K562 (cell line): ENCODE measurements around the gene CSNK1A1.

ENCODE experiments used
- BRD9 ChIP-seq: fragments of 450-650 bp; IDR thresholded peaks from 2 replicates; pipeline ENCODE4 v1.6.1; 2018; ENCODE audit warnings: low read depth; ENCODE audit not compliant: partially characterized antibody
- HNRNPLL ChIP-seq: fragments of 200-400 bp; formaldehyde crosslinking; IDR thresholded peaks from 2 replicates; pipeline ENCODE4 v1.6.1; 2017; ENCODE audit warnings: low read length, low read depth, mild to moderate bottlenecking; ENCODE audit not compliant: poor library complexity, severe bottlenecking
- PCBP2 ChIP-seq: fragments of 200-400 bp; formaldehyde crosslinking; IDR thresholded peaks from 2 replicates; pipeline ENCODE4 v1.6.1; 2018; ENCODE audit warnings: low read length, low read depth, mild to moderate bottlenecking, moderate library complexity; ENCODE audit not compliant: poor library complexity, severe bottlenecking
- POLR2A ChIP-seq: fragments of 450-650 bp; conservative IDR thresholded peaks from 2 replicates; pipeline ENCODE4 v1.6.1; 2016
- POLR2AphosphoS5 ChIP-seq: IDR thresholded peaks from 2 replicates; pipeline ENCODE4 v1.6.1; 2011; ENCODE audit warnings: mild to moderate bottlenecking, low read depth, low read length, moderate library complexity; ENCODE audit not compliant: control insufficient read depth, insufficient read depth
- RAD21 ChIP-seq, 2 experiments: fragments of 250-450 bp in 1 of 2; fragments of 450-650 bp in 1 of 2; sonication (Bioruptor Pico) in 1 of 2; formaldehyde crosslinking in 1 of 2; IDR thresholded peaks in 1 of 2; conservative IDR thresholded peaks in 1 of 2; 2 replicates each; pipeline versions ENCODE4 v1.4.0 to v1.8.0; 2020 to 2022; ENCODE audit warnings: mild to moderate bottlenecking in 2 of 2, moderate library complexity in 1 of 2
- RB1 ChIP-seq: fragments of 450-650 bp; IDR thresholded peaks from 2 replicates; pipeline ENCODE4 v1.6.1; 2017; ENCODE audit warnings: low read depth, mild to moderate bottlenecking
- XRCC5 ChIP-seq: fragments of 200-400 bp; formaldehyde crosslinking; IDR thresholded peaks from 2 replicates; pipeline ENCODE4 v1.6.1; 2017; ENCODE audit warnings: low read depth, mild to moderate bottlenecking, low read length
- ZBTB1 ChIP-seq: sonication (generic); formaldehyde crosslinking; IDR thresholded peaks from 2 replicates; pipeline ENCODE4 v1.8.1; 2023; ENCODE audit warnings: missing genetic modification reagents, low read depth, mild to moderate bottlenecking, borderline replicate concordance
- TF ChIP-seq, protein P1 (sequence below), 3 experiments: IDR thresholded peaks in 2 of 3; conservative IDR thresholded peaks in 1 of 3; 2 replicates each; pipeline ENCODE4 v1.5.1; 2011 to 2012; ENCODE audit warnings: low read length in 3 of 3, mild to moderate bottlenecking in 3 of 3, control low read depth in 2 of 3, improper control_type of control experiment in 1 of 3, inconsistent platforms in 1 of 3, low read depth in 1 of 3, mixed read lengths in 1 of 3, moderate library complexity in 1 of 3; ENCODE audit not compliant: insufficient read depth in 2 of 3
- TF ChIP-seq, protein P2 (sequence below): fragments of 450-650 bp; IDR thresholded peaks from 2 replicates; pipeline ENCODE4 v1.6.1; 2016; ENCODE audit warnings: borderline replicate concordance
- TF ChIP-seq, protein P3 (sequence below): fragments of 450-650 bp; IDR thresholded peaks from 2 replicates; pipeline ENCODE4 v1.6.1; 2018; ENCODE audit not compliant: partially characterized antibody
- TF ChIP-seq, protein P4 (sequence below): sonication (generic); formaldehyde crosslinking; IDR thresholded peaks from 2 replicates; pipeline ENCODE4 v1.8.0; 2022; ENCODE audit warnings: mild to moderate bottlenecking, missing genetic modification reagents

DNA sequence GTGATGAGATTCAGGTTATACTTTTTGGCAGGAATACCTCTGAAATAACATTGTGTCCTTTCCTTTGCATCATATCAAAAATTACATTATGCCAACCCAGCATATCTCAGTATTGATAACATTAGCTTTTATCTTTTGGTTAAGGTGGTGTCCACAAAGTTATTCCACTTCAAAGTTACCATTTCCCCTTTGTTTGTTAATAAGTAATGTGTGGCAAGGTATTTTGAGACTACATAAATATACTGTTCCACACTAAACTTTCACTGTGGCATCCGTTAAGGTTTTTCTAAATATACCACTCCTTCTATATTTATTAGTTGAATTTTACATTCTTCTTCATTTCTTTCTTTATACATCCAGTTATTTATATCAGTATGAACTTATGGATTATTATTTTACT lies 16.0 kb upstream of the CSNK1A1 start:
- TF ChIP-seq HNRNPLL (no peak), ZBTB1 (CRISPR knock-in tag) (no peak), POLR2A (no peak), RB1 (no peak), PCBP2 (no peak), RAD21 (CRISPR knock-in tag; conservative IDR thresholded peaks at IDR 0.05 in 1 of 2, IDR thresholded peaks at IDR 0.05 in 1 of 2) (no peak), POLR2AphosphoS5 (no peak), BRD9 (no peak), XRCC5 (no peak)
- TF ChIP-seq, protein P1, sequence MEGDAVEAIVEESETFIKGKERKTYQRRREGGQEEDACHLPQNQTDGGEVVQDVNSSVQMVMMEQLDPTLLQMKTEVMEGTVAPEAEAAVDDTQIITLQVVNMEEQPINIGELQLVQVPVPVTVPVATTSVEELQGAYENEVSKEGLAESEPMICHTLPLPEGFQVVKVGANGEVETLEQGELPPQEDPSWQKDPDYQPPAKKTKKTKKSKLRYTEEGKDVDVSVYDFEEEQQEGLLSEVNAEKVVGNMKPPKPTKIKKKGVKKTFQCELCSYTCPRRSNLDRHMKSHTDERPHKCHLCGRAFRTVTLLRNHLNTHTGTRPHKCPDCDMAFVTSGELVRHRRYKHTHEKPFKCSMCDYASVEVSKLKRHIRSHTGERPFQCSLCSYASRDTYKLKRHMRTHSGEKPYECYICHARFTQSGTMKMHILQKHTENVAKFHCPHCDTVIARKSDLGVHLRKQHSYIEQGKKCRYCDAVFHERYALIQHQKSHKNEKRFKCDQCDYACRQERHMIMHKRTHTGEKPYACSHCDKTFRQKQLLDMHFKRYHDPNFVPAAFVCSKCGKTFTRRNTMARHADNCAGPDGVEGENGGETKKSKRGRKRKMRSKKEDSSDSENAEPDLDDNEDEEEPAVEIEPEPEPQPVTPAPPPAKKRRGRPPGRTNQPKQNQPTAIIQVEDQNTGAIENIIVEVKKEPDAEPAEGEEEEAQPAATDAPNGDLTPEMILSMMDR (IDR thresholded peaks at IDR 0.05 in 2 of 3, conservative IDR thresholded peaks at IDR 0.05 in 1 of 3; ENCODE audit: insufficient read depth in 2 of 3, low read depth in 1 of 3, low read length in 3 of 3), result no peak
- TF ChIP-seq, protein P2, sequence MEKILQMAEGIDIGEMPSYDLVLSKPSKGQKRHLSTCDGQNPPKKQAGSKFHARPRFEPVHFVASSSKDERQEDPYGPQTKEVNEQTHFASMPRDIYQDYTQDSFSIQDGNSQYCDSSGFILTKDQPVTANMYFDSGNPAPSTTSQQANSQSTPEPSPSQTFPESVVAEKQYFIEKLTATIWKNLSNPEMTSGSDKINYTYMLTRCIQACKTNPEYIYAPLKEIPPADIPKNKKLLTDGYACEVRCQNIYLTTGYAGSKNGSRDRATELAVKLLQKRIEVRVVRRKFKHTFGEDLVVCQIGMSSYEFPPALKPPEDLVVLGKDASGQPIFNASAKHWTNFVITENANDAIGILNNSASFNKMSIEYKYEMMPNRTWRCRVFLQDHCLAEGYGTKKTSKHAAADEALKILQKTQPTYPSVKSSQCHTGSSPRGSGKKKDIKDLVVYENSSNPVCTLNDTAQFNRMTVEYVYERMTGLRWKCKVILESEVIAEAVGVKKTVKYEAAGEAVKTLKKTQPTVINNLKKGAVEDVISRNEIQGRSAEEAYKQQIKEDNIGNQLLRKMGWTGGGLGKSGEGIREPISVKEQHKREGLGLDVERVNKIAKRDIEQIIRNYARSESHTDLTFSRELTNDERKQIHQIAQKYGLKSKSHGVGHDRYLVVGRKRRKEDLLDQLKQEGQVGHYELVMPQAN, result no peak
- TF ChIP-seq, protein P3, sequence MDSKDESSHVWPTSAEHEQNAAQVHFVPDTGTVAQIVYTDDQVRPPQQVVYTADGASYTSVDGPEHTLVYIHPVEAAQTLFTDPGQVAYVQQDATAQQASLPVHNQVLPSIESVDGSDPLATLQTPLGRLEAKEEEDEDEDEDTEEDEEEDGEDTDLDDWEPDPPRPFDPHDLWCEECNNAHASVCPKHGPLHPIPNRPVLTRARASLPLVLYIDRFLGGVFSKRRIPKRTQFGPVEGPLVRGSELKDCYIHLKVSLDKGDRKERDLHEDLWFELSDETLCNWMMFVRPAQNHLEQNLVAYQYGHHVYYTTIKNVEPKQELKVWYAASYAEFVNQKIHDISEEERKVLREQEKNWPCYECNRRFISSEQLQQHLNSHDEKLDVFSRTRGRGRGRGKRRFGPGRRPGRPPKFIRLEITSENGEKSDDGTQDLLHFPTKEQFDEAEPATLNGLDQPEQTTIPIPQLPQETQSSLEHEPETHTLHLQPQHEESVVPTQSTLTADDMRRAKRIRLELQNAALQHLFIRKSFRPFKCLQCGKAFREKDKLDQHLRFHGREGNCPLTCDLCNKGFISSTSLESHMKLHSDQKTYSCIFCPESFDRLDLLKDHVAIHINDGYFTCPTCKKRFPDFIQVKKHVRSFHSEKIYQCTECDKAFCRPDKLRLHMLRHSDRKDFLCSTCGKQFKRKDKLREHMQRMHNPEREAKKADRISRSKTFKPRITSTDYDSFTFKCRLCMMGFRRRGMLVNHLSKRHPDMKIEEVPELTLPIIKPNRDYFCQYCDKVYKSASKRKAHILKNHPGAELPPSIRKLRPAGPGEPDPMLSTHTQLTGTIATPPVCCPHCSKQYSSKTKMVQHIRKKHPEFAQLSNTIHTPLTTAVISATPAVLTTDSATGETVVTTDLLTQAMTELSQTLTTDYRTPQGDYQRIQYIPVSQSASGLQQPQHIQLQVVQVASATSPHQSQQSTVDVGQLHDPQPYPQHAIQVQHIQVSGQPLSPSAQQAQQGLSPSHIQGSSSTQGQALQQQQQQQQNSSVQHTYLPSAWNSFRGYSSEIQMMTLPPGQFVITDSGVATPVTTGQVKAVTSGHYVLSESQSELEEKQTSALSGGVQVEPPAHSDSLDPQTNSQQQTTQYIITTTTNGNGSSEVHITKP, result no peak
- TF ChIP-seq, protein P4, sequence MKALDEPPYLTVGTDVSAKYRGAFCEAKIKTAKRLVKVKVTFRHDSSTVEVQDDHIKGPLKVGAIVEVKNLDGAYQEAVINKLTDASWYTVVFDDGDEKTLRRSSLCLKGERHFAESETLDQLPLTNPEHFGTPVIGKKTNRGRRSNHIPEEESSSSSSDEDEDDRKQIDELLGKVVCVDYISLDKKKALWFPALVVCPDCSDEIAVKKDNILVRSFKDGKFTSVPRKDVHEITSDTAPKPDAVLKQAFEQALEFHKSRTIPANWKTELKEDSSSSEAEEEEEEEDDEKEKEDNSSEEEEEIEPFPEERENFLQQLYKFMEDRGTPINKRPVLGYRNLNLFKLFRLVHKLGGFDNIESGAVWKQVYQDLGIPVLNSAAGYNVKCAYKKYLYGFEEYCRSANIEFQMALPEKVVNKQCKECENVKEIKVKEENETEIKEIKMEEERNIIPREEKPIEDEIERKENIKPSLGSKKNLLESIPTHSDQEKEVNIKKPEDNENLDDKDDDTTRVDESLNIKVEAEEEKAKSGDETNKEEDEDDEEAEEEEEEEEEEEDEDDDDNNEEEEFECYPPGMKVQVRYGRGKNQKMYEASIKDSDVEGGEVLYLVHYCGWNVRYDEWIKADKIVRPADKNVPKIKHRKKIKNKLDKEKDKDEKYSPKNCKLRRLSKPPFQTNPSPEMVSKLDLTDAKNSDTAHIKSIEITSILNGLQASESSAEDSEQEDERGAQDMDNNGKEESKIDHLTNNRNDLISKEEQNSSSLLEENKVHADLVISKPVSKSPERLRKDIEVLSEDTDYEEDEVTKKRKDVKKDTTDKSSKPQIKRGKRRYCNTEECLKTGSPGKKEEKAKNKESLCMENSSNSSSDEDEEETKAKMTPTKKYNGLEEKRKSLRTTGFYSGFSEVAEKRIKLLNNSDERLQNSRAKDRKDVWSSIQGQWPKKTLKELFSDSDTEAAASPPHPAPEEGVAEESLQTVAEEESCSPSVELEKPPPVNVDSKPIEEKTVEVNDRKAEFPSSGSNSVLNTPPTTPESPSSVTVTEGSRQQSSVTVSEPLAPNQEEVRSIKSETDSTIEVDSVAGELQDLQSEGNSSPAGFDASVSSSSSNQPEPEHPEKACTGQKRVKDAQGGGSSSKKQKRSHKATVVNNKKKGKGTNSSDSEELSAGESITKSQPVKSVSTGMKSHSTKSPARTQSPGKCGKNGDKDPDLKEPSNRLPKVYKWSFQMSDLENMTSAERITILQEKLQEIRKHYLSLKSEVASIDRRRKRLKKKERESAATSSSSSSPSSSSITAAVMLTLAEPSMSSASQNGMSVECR (CRISPR knock-in tag), result no peak
